IPS DF 6.9 (cell line): ENCODE measurements around the gene COLEC11.

Experiments used
- DNase-seq: peaks from one replicate; pipeline ENCODE4 v3.0.0-alpha.2; 2013; ENCODE audit warnings: low read depth, low spot score
- H3K27ac ChIP-seq: one replicate; pipeline ENCODE4 v1.5.1; 2013; ENCODE audit warnings: low read length, control low read depth
- H3K27me3 ChIP-seq: 2 replicates; pipeline ENCODE4 v1.6.1; 2013; ENCODE audit warnings: mild to moderate bottlenecking, low read length; ENCODE audit not compliant: control insufficient read depth, insufficient read depth
- H3K36me3 ChIP-seq: 2 replicates; pipeline ENCODE4 v1.6.1; 2013; ENCODE audit warnings: low read length; ENCODE audit not compliant: control insufficient read depth, insufficient read depth
- H3K4me1 ChIP-seq: 2 replicates; pipeline ENCODE4 v1.6.1; 2013; ENCODE audit warnings: low read length; ENCODE audit not compliant: control insufficient read depth, insufficient read depth
- H3K4me3 ChIP-seq: 2 replicates; pipeline ENCODE4 v1.5.1; 2013; ENCODE audit warnings: mild to moderate bottlenecking, low read length
- H3K9me3 ChIP-seq: 2 replicates; pipeline ENCODE4 v1.6.1; 2013; ENCODE audit warnings: low read length, inconsistent platforms; ENCODE audit not compliant: control insufficient read depth, insufficient read depth
- WGBS: extraction: QIAGEN DNeasy Blood & Tissue Kit; methylation state at CpG from one replicate; pipeline ENCODE4 v1.1.7; 2013; ENCODE audit warnings: mixed read lengths, missing lambda C conversion rate; ENCODE audit not compliant: insufficient read length, insufficient coverage; 5-methylcytosine and 5-hydroxymethylcytosine counted together

COLEC11 gene

GRCh38 chr2:3678212-3678611 is 83.3 kb downstream of the COLEC11 start:
- Histone ChIP-seq H3K27me3 (no peaks in the 10 kb centered on the region), H3K36me3 (no peaks in the 10 kb centered on the region), H3K4me1 (no peaks in the 10 kb centered on the region), H3K9me3 (no peaks in the 10 kb centered on the region), H3K4me3 (no peak overlapping the region), H3K27ac (no peak overlapping the region)
- WGBS: no CpG with 5 or more reads among the region's 9 CpGs
- no peak for DNase-seq

- no peaks in the 10 kb centered on the region for H3K4me1 ChIP-seq
- H3K27me3 ChIP-seq: no peaks in the 10 kb centered on the region
- no peaks in the 10 kb centered on the region for H3K36me3 ChIP-seq
- no peak for DNase-seq
- no peaks in the 10 kb centered on the region for H3K9me3 ChIP-seq
- no peak overlapping the region for H3K27ac ChIP-seq
- no CpG with 5 or more reads among the region's 2 CpGs for WGBS
- no peak overlapping the region for H3K4me3 ChIP-seq
Observed at GRCh38 chr2:3679180-3679579, 84.3 kb downstream of the COLEC11 start.

GRCh38 chr2:3679616-3680393 is 84.9 kb downstream of the COLEC11 start:
- no peak overlapping the region for H3K4me3 ChIP-seq
- no peaks in the 10 kb centered on the region for H3K36me3 ChIP-seq
- DNase-seq: no peak
- whole genome bisulfite sequencing: no CpG with 5 or more reads among the region's 23 CpGs
- H3K27ac ChIP-seq: no peak overlapping the region
- H3K4me1 ChIP-seq: no peaks in the 10 kb centered on the region
- no peaks in the 10 kb centered on the region for H3K27me3 ChIP-seq
- H3K9me3 ChIP-seq: no peaks in the 10 kb centered on the region

- Histone ChIP-seq H3K9me3 (no peaks in the 10 kb centered on the region), H3K4me3 (no peak overlapping the region), H3K27me3 (no peaks in the 10 kb centered on the region), H3K27ac (no peak overlapping the region), H3K4me1 (no peaks in the 10 kb centered on the region), H3K36me3 (no peaks in the 10 kb centered on the region)
- WGBS: no CpG with 5 or more reads among the region's 18 CpGs
- DNase-seq: no peak
Observed at GRCh38 chr2:3680548-3681345, 85.8 kb downstream of the COLEC11 start.

GRCh38 chr2:3681625-3682024 is 86.7 kb downstream of the COLEC11 start:
- H3K36me3 ChIP-seq: no peaks in the 10 kb centered on the region
- no peaks in the 10 kb centered on the region for H3K9me3 ChIP-seq
- WGBS: 100% methylated on average over 1 of the region's 5 CpGs
- DNase-seq: no peak
- H3K4me1 ChIP-seq: no peaks in the 10 kb centered on the region
- H3K27ac ChIP-seq: no peak overlapping the region
- H3K4me3 ChIP-seq: no peak overlapping the region
- H3K27me3 ChIP-seq: no peaks in the 10 kb centered on the region

GRCh38 chr2:3682811-3683210 is 87.9 kb downstream of the COLEC11 start:
- Histone ChIP-seq H3K27ac (no peak overlapping the region), H3K4me3 (no peak overlapping the region), H3K27me3 (no peaks in the 10 kb centered on the region), H3K9me3 (no peaks in the 10 kb centered on the region), H3K36me3 (no peaks in the 10 kb centered on the region), H3K4me1 (no peaks in the 10 kb centered on the region)
- WGBS: no CpG with 5 or more reads among the region's 6 CpGs
- no peak for DNase-seq

- Histone ChIP-seq H3K9me3 (no peaks in the 10 kb centered on the region), H3K27me3 (no peaks in the 10 kb centered on the region), H3K27ac (no peak overlapping the region), H3K4me1 (no peaks in the 10 kb centered on the region), H3K36me3 (no peaks in the 10 kb centered on the region), H3K4me3 (no peak overlapping the region)
- no peak for DNase-seq
- WGBS: no CpG with 5 or more reads among the region's 3 CpGs
Observed at GRCh38 chr2:3683748-3684454, 89.0 kb downstream of the COLEC11 start.

- Histone ChIP-seq H3K4me1 (no peaks in the 10 kb centered on the region), H3K27ac (no peak overlapping the region), H3K27me3 (no peaks in the 10 kb centered on the region), H3K4me3 (no peak overlapping the region), H3K9me3 (no peaks in the 10 kb centered on the region), H3K36me3 (no peaks in the 10 kb centered on the region)
- DNase-seq: no peak
Observed at GRCh38 chr2:3689998-3690748, 95.3 kb downstream of the COLEC11 start.

- Histone ChIP-seq H3K27me3 (no peaks in the 10 kb centered on the region), H3K36me3 (no peaks in the 10 kb centered on the region), H3K9me3 (no peaks in the 10 kb centered on the region), H3K4me1 (no peaks in the 10 kb centered on the region), H3K4me3 (no peak overlapping the region), H3K27ac (no peak overlapping the region)
- DNase-seq: no peak
Observed at GRCh38 chr2:3692375-3692774, 97.5 kb downstream of the COLEC11 start.
